Breast epithelium (tissue), 4 donors: Measurements from ENCODE around the gene ARHGAP15. TPM values are rescaled to one million over a fixed set of nuclear protein-coding genes. Genes with fewer than 3 reads are reported as not detected.

ENCODE experiments used
- DNase-seq, 2 donors: peaks; one replicate each; pipeline ENCODE4 v3.0.0-alpha.2; 2019; ENCODE audit warnings: low spot score in 2 of 2
- H3K27ac ChIP-seq, 2 donors: fragments of 200-600 bp; sonication (generic) in 1 of 2; one replicate each; pipeline ENCODE4 v1.5.1; 2016 to 2019; ENCODE audit warnings: mild to moderate bottlenecking in 1 of 2
- H3K27me3 ChIP-seq, 2 donors: fragments of 200-600 bp; sonication (generic) in 1 of 2; one replicate each; pipeline versions ENCODE4 v1.5.1 to v1.6.0; 2017 to 2019; ENCODE audit warnings: control low read depth in 1 of 2, mild to moderate bottlenecking in 1 of 2
- H3K36me3 ChIP-seq: fragments of 200-600 bp; one replicate; pipeline ENCODE4 v1.5.1; 2019
- H3K4me1 ChIP-seq, 2 donors: fragments of 200-600 bp; sonication (generic); one replicate each; pipeline ENCODE4 v1.5.1; 2016 to 2019; ENCODE audit warnings: control low read depth in 1 of 2
- H3K4me3 ChIP-seq, 3 donors: fragments of 200-600 bp; sonication (generic); 1 replicate in 2 of 3; 2 replicates in 1 of 3; pipeline ENCODE4 v1.5.1; 2016 to 2019; ENCODE audit warnings: mild to moderate bottlenecking in 3 of 3, moderate library complexity in 2 of 3
- H3K9me3 ChIP-seq, 2 donors: fragments of 200-600 bp; sonication (generic) in 1 of 2; one replicate each; pipeline ENCODE4 v1.5.1; 2016 to 2019; ENCODE audit warnings: control low read depth in 1 of 2
- CTCF ChIP-seq, 3 donors: fragments of 450-650 bp; IDR thresholded peaks; one replicate each; pipeline ENCODE4 v1.5.1; 2016 to 2017; ENCODE audit warnings: antibody characterized with exemption in 3 of 3, mild to moderate bottlenecking in 3 of 3, moderate library complexity in 3 of 3
- POLR2A ChIP-seq: fragments of 450-650 bp; IDR thresholded peaks from one replicate; pipeline ENCODE4 v1.6.1; 2016; ENCODE audit warnings: antibody characterized with exemption, mild to moderate bottlenecking, moderate library complexity
- POLR2AphosphoS5 ChIP-seq, 3 donors: sonication (generic); formaldehyde crosslinking; IDR thresholded peaks; one replicate each; pipeline ENCODE4 v1.6.1; 2017; ENCODE audit warnings: antibody characterized with exemption in 3 of 3
- intact Hi-C: fragments of 100-400 bp; cut with DNase I; formaldehyde crosslinking; loops from one replicate; pipeline ENCODE4 v1.15.1; 2023; ENCODE audit warnings: low total_unique reads
- total RNA-seq, 3 donors: library from RNA; depleted of rRNA; stranded (reverse); fragments of >200 nt; gene quantifications; one replicate each; pipeline ENCODE4 v1.1.0, GENCODE V29; 2016

Gene ARHGAP15
- total RNA-seq, 3 donors from 2014 or later: 8.9 to 13.4 (median 10.7) TPM

GRCh38 chr2:143796051-143796450 is 666.8 kb downstream of the ARHGAP15 start:
- no peak overlapping the region for H3K27ac ChIP-seq
- no peaks in the 10 kb centered on the region for H3K9me3 ChIP-seq
- H3K4me1 ChIP-seq: no peaks in the 10 kb centered on the region
- H3K4me3 ChIP-seq: no peak overlapping the region
- no peak for TF ChIP-seq POLR2A
- TF ChIP-seq POLR2AphosphoS5 (IDR thresholded peaks at IDR 0.05): no peak
- TF ChIP-seq CTCF (IDR thresholded peaks at IDR 0.05): no peak
- H3K36me3 ChIP-seq: no peaks in the 10 kb centered on the region
- DNase-seq: no peak
- no peaks in the 10 kb centered on the region for H3K27me3 ChIP-seq
- intact Hi-C loops: no loop called here

- DNase-seq: no peak
- H3K27me3 ChIP-seq: no peaks in the 10 kb centered on the region
- no peaks in the 10 kb centered on the region for H3K9me3 ChIP-seq
- intact Hi-C loops: no loop called here
- H3K36me3 ChIP-seq: no peaks in the 10 kb centered on the region
- H3K27ac ChIP-seq: no peak overlapping the region
- TF ChIP-seq POLR2AphosphoS5 (IDR thresholded peaks at IDR 0.05) (no peak), POLR2A (no peak), CTCF (IDR thresholded peaks at IDR 0.05) (no peak)
- H3K4me3 ChIP-seq: no peak overlapping the region
- H3K4me1 ChIP-seq: no peaks in the 10 kb centered on the region
Measured at GRCh38 chr2:143801561-143801960, 672.3 kb downstream of the ARHGAP15 start.

GRCh38 chr2:143802242-143802641 is 673.0 kb downstream of the ARHGAP15 start:
- Histone ChIP-seq H3K27me3 (no peaks in the 10 kb centered on the region), H3K27ac (no peak overlapping the region), H3K4me1 (no peaks in the 10 kb centered on the region), H3K4me3 (no peak overlapping the region), H3K9me3 (no peaks in the 10 kb centered on the region), H3K36me3 (no peaks in the 10 kb centered on the region)
- no peak for TF ChIP-seq POLR2AphosphoS5 (IDR thresholded peaks at IDR 0.05)
- no peak for TF ChIP-seq POLR2A
- TF ChIP-seq CTCF (IDR thresholded peaks at IDR 0.05): no peak
- intact Hi-C loops: no loop called here
- DNase-seq: no peak

- TF ChIP-seq POLR2A: no peak
- TF ChIP-seq POLR2AphosphoS5 (IDR thresholded peaks at IDR 0.05): no peak
- no peak for TF ChIP-seq CTCF (IDR thresholded peaks at IDR 0.05)
- Histone ChIP-seq H3K27ac (no peak overlapping the region), H3K9me3 (no peaks in the 10 kb centered on the region), H3K27me3 (no peaks in the 10 kb centered on the region), H3K4me3 (no peak overlapping the region), H3K4me1 (no peaks in the 10 kb centered on the region), H3K36me3 (no peaks in the 10 kb centered on the region)
- no peak for DNase-seq
- intact Hi-C loops: no loop called here
Measured at GRCh38 chr2:143802871-143803650, 673.8 kb downstream of the ARHGAP15 start.

- H3K27ac ChIP-seq: no peak overlapping the region
- intact Hi-C loops: no loop called here
Measured at GRCh38 chr2:143803936-143804335, 674.7 kb downstream of the ARHGAP15 start.

More at GRCh38 chr2:143803936-143804335, 674.7 kb downstream of the ARHGAP15 start:
- no peak for TF ChIP-seq POLR2A
- TF ChIP-seq POLR2AphosphoS5 (IDR thresholded peaks at IDR 0.05): no peak
- no peak for TF ChIP-seq CTCF (IDR thresholded peaks at IDR 0.05)
- H3K27me3 ChIP-seq: no peaks in the 10 kb centered on the region
- H3K4me1 ChIP-seq: no peaks in the 10 kb centered on the region
- no peaks in the 10 kb centered on the region for H3K36me3 ChIP-seq
- H3K9me3 ChIP-seq: no peaks in the 10 kb centered on the region
- no peak for DNase-seq
- H3K4me3 ChIP-seq: no peak overlapping the region
